HepG2 (cell line): ENCODE measurements around the gene ZNF554. TPM values are rescaled to one million over a fixed set of nuclear protein-coding genes. Genes with fewer than 3 reads are reported as not detected.

Experiments
- FOSL2 ChIP-seq: sonication (generic); formaldehyde crosslinking; IDR thresholded peaks from 2 replicates; pipeline ENCODE4 v1.4.0; 2020; ENCODE audit warnings: missing genetic modification reagents
- HDAC6 ChIP-seq: fragments of 200-600 bp; sonication (generic); IDR thresholded peaks from 2 replicates; pipeline ENCODE4 v1.7.0; 2017; ENCODE audit warnings: mild to moderate bottlenecking, antibody characterized with exemption, low read length, low read depth
- ISX ChIP-seq: sonication (generic); formaldehyde crosslinking; conservative IDR thresholded peaks from 2 replicates; pipeline ENCODE4 v1.5.0; 2020; ENCODE audit warnings: missing genetic modification reagents
- MIER3 ChIP-seq: IDR thresholded peaks from 2 replicates; pipeline ENCODE4 v1.6.1; 2016; ENCODE audit warnings: missing compliant biosample characterization, borderline replicate concordance
- POLR2AphosphoS2 ChIP-seq: IDR thresholded peaks from 2 replicates; pipeline ENCODE4 v1.6.1; 2011; ENCODE audit warnings: low read depth, low read length, improper control_type of control experiment
- RAD51 ChIP-seq: fragments of 450-650 bp; IDR thresholded peaks from 2 replicates; pipeline ENCODE4 v1.6.1; 2016; ENCODE audit warnings: borderline replicate concordance
- SAFB2 ChIP-seq: sonication (generic); formaldehyde crosslinking; IDR thresholded peaks from 2 replicates; pipeline ENCODE4 v1.5.1; 2020; ENCODE audit warnings: missing genetic modification reagents, low read depth, mild to moderate bottlenecking, borderline replicate concordance
- SETDB1 ChIP-seq: sonication (generic); formaldehyde crosslinking; IDR thresholded peaks from 2 replicates; pipeline ENCODE4 v1.5.1; 2020; ENCODE audit warnings: missing genetic modification reagents, mild to moderate bottlenecking, borderline replicate concordance
- SIN3A ChIP-seq: IDR thresholded peaks from 2 replicates; pipeline ENCODE4 v1.6.1; 2011; ENCODE audit warnings: low read depth, mild to moderate bottlenecking, control low read depth, low read length, borderline replicate concordance
- SMAD1 ChIP-seq: sonication (generic); formaldehyde crosslinking; IDR thresholded peaks from 2 replicates; pipeline ENCODE4 v1.4.0; 2020; ENCODE audit warnings: missing genetic modification reagents, low read depth, mild to moderate bottlenecking, borderline replicate concordance
- STAG1 ChIP-seq: sonication (generic); formaldehyde crosslinking; IDR thresholded peaks from 2 replicates; pipeline ENCODE4 v1.4.0; 2020; ENCODE audit warnings: missing genetic modification reagents
- TGIF2 ChIP-seq: IDR thresholded peaks from 2 replicates; pipeline ENCODE4 v1.6.1; 2016; ENCODE audit warnings: control low read depth, missing compliant biosample characterization
- ZBED4 ChIP-seq: sonication (generic); formaldehyde crosslinking; IDR thresholded peaks from 2 replicates; pipeline ENCODE4 v1.4.0; 2020; ENCODE audit warnings: missing genetic modification reagents, borderline replicate concordance
- ZBTB7B ChIP-seq: sonication (generic); formaldehyde crosslinking; IDR thresholded peaks from 2 replicates; pipeline ENCODE4 v1.4.0; 2020; ENCODE audit warnings: missing genetic modification reagents
- ZC3H13 ChIP-seq: sonication (generic); formaldehyde crosslinking; IDR thresholded peaks from 2 replicates; pipeline ENCODE4 v1.8.1; 2023; ENCODE audit warnings: mild to moderate bottlenecking, missing genetic modification reagents, moderate library complexity
- ZIK1 ChIP-seq: sonication (generic); formaldehyde crosslinking; IDR thresholded peaks from 2 replicates; pipeline ENCODE4 v1.5.0; 2020; ENCODE audit warnings: mild to moderate bottlenecking, low read depth, missing genetic modification reagents, borderline replicate concordance
- ZMYM3 ChIP-seq: sonication (generic); formaldehyde crosslinking; IDR thresholded peaks from 2 replicates; pipeline ENCODE4 v1.5.1; 2020; ENCODE audit warnings: mild to moderate bottlenecking, missing genetic modification reagents
- ZNF230 ChIP-seq: sonication (generic); formaldehyde crosslinking; IDR thresholded peaks from 2 replicates; pipeline ENCODE4 v1.4.0; 2020; ENCODE audit warnings: mild to moderate bottlenecking, missing genetic modification reagents
- ZNF331 ChIP-seq: sonication (generic); formaldehyde crosslinking; IDR thresholded peaks from 2 replicates; pipeline ENCODE4 v1.4.0; 2020; ENCODE audit warnings: missing genetic modification reagents
- ZNF343 ChIP-seq: sonication (generic); formaldehyde crosslinking; IDR thresholded peaks from 2 replicates; pipeline ENCODE4 v1.4.0; 2020; ENCODE audit warnings: mild to moderate bottlenecking, missing genetic modification reagents
- ZNF549 ChIP-seq: sonication (generic); formaldehyde crosslinking; IDR thresholded peaks from 2 replicates; pipeline ENCODE4 v1.5.0; 2020; ENCODE audit warnings: missing genetic modification reagents
- ZNF678 ChIP-seq: sonication (generic); formaldehyde crosslinking; IDR thresholded peaks from 2 replicates; pipeline ENCODE4 v1.4.0; 2020; ENCODE audit warnings: mild to moderate bottlenecking, missing genetic modification reagents
- polyA plus RNA-seq, 8 experiments: library from polyadenylated mRNA; depleted of rRNA in 3 of 8; stranded (reverse) in 7 of 8; unstranded in 1 of 8; fragments of >200 nt; fragmentation: Illumina TruSeq in 4 of 8; extraction: Trizol in 4 of 8; gene quantifications; 2 replicates each; pipeline versions ENCODE4 v1.2.1 to v1.2.3, GENCODE V29; 2011 to 2016; ENCODE audit warnings: low read depth in 4 of 8, missing spikeins in 1 of 8, mixed read lengths in 1 of 8; ENCODE audit not compliant: insufficient read depth in 1 of 8
- total RNA-seq, 5 experiments: library from RNA; depleted of rRNA; stranded (reverse); fragments of >200 nt; fragmentation: Illumina TruSeq; extraction: Trizol; gene quantifications; 2 replicates each; pipeline ENCODE4 v1.2.3, GENCODE V29; 2016; ENCODE audit warnings: low read depth in 1 of 5
- TF ChIP-seq, protein P1 (sequence below): sonication (generic); formaldehyde crosslinking; IDR thresholded peaks from 2 replicates; pipeline ENCODE4 v1.5.0; 2020; ENCODE audit warnings: missing genetic modification reagents
- TF ChIP-seq, protein P2 (sequence below): sonication (generic); formaldehyde crosslinking; IDR thresholded peaks from 2 replicates; pipeline ENCODE4 v1.8.0; 2022; ENCODE audit warnings: missing genetic modification reagents, mild to moderate bottlenecking, borderline replicate concordance

The ZNF554 gene
- total and polyA plus RNA-seq, 2 of the 13 experiments (the other 11 are each of a cell fraction or from before 2014, with no cell fraction given) = 2.2 to 2.7 TPM

DNA sequence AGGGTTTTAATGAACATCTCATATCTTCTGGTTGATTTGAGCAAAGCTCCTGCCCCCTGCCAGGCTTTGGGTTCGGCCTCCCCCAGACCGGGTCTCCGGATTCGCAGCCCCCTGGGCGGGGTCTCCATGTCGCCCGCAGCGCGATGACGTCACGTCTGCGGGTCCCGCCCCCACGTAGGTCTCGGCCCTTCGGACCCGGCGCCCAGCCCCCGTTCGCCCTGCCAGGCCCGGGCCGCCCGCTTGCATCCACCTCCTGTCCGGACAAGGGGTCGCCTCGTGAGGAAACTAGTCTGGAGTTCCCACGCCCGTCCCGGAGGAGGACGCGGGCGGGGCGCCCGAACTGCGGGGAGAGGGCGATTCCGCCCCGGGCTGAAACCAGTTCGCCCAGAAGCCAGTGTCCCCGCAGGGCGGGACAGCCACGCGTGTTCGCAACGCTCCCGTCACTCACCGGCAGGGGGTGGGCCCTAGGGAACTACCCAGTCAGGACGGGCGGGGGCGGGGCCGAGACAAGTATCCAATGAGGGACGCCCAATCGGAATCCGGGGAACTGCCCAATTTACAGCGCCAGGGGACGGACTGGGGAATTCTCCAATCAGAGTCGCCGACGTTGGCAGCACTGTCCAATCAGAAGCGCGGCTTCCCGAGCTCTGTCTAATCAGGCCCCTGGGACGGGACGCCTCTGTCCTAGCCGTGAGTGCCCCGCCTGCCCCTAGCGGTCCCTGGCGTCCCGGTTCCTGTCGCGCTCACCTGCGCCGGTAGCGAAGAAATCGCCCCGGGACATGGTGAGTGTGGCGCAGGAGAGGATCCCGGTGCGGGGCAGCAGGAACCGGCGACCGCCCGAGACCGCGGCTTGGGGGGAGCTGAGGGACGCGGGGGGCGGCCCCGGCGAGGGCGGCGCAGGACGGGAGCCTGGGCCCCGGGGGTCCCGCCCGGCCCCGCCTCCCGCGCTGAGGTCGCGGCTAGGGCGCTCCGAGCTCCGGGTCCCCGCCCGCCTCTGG is 21.4 kb downstream of the ZNF554 start, which contains the start of gene ZNF555 (continued):
- TF ChIP-seq ZBED4 (CRISPR knock-in tag) (no peak; the same call in 1 of the 2 replicates), ZBTB7B (CRISPR knock-in tag) (peak; percentile 23; the same call in 1 of the 2 replicates), ZNF678 (no peak), RAD51 (no peak), POLR2AphosphoS2 (no peak), ZIK1 (0 out of 2 replicates have a peak, but pooled peaks have one; percentile 34), ZNF331 (peak; percentile 35; the same call in 1 of the 2 replicates), ZNF230 (CRISPR knock-in tag) (peak; percentile 71; the same call in 1 of the 2 replicates), ISX (CRISPR knock-in tag) (peak; percentile 86; the same call in 1 of the 2 replicates), TGIF2 (CRISPR knock-in tag) (peak; percentile 71; the same call in 1 of the 2 replicates), SMAD1 (CRISPR knock-in tag) (no peak; the same call in 1 of the 2 replicates), HDAC6 (no peak), ZC3H13 (peak; percentile 80), SETDB1 (CRISPR knock-in tag) (no peak), SIN3A (peak; percentile 32; the same call in 1 of the 2 replicates), SAFB2 (CRISPR knock-in tag) (no peak), ZNF549 (CRISPR knock-in tag) (peak; percentile 71; the same call in 1 of the 2 replicates), ZMYM3 (peak; percentile 64; the same call in 1 of the 2 replicates), ZNF343 (CRISPR knock-in tag) (peak; percentile 93), FOSL2 (CRISPR knock-in tag) (peak; percentile 42; the same call in 1 of the 2 replicates), STAG1 (CRISPR knock-in tag) (peak; percentile 29; the same call in 1 of the 2 replicates), MIER3 (CRISPR knock-in tag) (no peak; the same call in 1 of the 2 replicates)
- TF ChIP-seq, protein P1, sequence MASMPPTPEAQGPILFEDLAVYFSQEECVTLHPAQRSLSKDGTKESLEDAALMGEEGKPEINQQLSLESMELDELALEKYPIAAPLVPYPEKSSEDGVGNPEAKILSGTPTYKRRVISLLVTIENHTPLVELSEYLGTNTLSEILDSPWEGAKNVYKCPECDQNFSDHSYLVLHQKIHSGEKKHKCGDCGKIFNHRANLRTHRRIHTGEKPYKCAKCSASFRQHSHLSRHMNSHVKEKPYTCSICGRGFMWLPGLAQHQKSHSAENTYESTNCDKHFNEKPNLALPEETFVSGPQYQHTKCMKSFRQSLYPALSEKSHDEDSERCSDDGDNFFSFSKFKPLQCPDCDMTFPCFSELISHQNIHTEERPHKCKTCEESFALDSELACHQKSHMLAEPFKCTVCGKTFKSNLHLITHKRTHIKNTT (CRISPR knock-in tag) = no peak
- TF ChIP-seq, protein P2, sequence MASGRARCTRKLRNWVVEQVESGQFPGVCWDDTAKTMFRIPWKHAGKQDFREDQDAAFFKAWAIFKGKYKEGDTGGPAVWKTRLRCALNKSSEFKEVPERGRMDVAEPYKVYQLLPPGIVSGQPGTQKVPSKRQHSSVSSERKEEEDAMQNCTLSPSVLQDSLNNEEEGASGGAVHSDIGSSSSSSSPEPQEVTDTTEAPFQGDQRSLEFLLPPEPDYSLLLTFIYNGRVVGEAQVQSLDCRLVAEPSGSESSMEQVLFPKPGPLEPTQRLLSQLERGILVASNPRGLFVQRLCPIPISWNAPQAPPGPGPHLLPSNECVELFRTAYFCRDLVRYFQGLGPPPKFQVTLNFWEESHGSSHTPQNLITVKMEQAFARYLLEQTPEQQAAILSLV (CRISPR knock-in tag) = peak; percentile 93; the same call in 1 of the 2 replicates
